Measurements from ENCODE around the gene NEDD4.
A peak's percentile ranks its signal among the peaks of the same experiment; 100 is the strongest.
"Not testable (repeated sequence)": the region's sequence is repeated elsewhere in the genome, so short reads cannot be mapped to it uniquely, and the experiment has no call there.

Gene NEDD4

DNA sequence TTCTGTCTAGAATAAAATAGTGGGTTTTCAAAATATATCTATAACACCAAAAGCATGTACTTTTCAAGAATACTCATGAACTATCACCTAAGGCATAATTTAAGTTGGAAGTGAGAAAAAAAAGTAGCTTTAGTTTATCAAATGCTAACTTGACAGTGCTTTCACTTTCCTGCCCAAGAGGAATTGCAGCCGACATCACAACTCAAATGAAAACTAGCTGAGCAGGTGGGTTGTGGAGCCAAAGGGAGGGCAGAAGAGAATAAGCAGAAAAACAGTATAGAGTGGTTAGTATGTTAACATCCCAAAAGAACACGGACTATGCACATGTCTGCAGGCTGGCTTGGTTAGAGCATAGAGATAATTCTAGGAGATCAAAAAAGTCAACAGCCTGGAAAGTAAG is 120.9 kb downstream of the NEDD4 start:
- Histone ChIP-seq H3K23ac (ENCODE audit: low read length) (no peak overlapping the region), H3K4me2 (ENCODE audit: low read length) (peak overlapping the region; percentile 26), H3K4me1 (ENCODE audit: control insufficient read depth in 1 of 2, insufficient read depth in 2 of 2, low read length in 2 of 2) (peaks cover 0 to 4% of the 10 kb centered on the region in 2 experiments), H3K9me3 (ENCODE audit: insufficient read depth, low read depth, low read length) (no peaks in the 10 kb centered on the region), H3K4me3 (ENCODE audit: low read depth, low read length) (no peak overlapping the region), H4K12ac (ENCODE audit: low read depth, low read length) (no peak overlapping the region), H4K8ac (ENCODE audit: low read depth, low read length) (no peak overlapping the region), H3K4ac (ENCODE audit: low read depth, low read length) (no peak overlapping the region), H4K91ac (ENCODE audit: low read depth, low read length) (no peak overlapping the region), H2BK5ac (ENCODE audit: low read depth, low read length, poor library complexity) (peak overlapping the region; percentile 82), H3K36me3 (ENCODE audit: control insufficient read depth in 1 of 2, insufficient read depth in 2 of 2, low read length in 2 of 2) (no peaks in the 10 kb centered on the region), H2BK120ac (ENCODE audit: insufficient read depth, low read length, poor library complexity) (no peak overlapping the region), H3K27ac (ENCODE audit: low read depth, low read length) (peak overlapping the region; percentile 88), H3K27me3 (ENCODE audit: insufficient read depth, low read length) (no peaks in the 10 kb centered on the region), H3K9ac (ENCODE audit: low read length) (no peak overlapping the region), H3K14ac (ENCODE audit: low read length) (no peak overlapping the region), H3K79me2 (ENCODE audit: control insufficient read depth, insufficient read depth, low read length, poor library complexity) (no peaks in the 10 kb centered on the region), H2BK12ac (ENCODE audit: low read length) (no peak overlapping the region), H3K18ac (ENCODE audit: low read length) (no peak overlapping the region), H3K79me1 (ENCODE audit: low read length) (no peaks in the 10 kb centered on the region), H2AFZ (ENCODE audit: insufficient read depth, low read length, poor library complexity) (no peak overlapping the region), H2AK5ac (ENCODE audit: low read length) (no peak overlapping the region)
- no CpG with 5 or more reads among the region's 2 CpGs for WGBS (ENCODE audit: extremely low coverage, insufficient coverage, insufficient read length)
- no peak for DNase-seq

DNA sequence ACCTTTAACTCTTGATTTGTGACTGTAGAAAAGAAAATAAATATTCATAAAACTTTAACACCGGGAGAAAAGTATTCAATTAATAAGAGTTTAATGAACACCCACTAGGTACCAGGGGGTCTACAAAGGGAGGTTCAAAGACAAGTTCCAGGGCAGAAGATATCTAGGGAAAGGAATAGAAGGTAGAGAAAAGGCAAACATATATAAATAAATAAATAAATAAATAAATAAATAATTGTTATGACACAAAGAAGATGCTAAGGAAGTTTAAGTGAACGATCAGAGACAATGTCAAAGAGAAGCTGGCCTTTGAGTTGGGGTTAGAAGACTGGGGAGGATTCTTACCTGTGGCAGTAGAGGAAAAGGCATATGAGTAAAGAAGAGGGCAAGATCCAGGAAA is 123.8 kb downstream of the NEDD4 start:
- H3K23ac ChIP-seq (ENCODE audit: low read length): no peak overlapping the region
- no peak overlapping the region for H3K27ac ChIP-seq (ENCODE audit: low read depth, low read length)
- WGBS (ENCODE audit: extremely low coverage, insufficient coverage, insufficient read length): no CpG with 5 or more reads among the region's 2 CpGs
- no peak overlapping the region for H4K12ac ChIP-seq (ENCODE audit: low read depth, low read length)
- H3K4ac ChIP-seq (ENCODE audit: low read depth, low read length): no peak overlapping the region
- H2AK5ac ChIP-seq (ENCODE audit: low read length): no peak overlapping the region
- H3K79me1 ChIP-seq (ENCODE audit: low read length): no peaks in the 10 kb centered on the region
- H2AFZ ChIP-seq (ENCODE audit: insufficient read depth, low read length, poor library complexity): no peak overlapping the region
- no peak overlapping the region for H3K4me3 ChIP-seq (ENCODE audit: low read depth, low read length)
- no peaks in the 10 kb centered on the region for H3K36me3 ChIP-seq (ENCODE audit: control insufficient read depth in 1 of 2, insufficient read depth in 2 of 2, low read length in 2 of 2)
- H3K9me3 ChIP-seq (ENCODE audit: insufficient read depth, low read depth, low read length): no peaks in the 10 kb centered on the region
- H2BK12ac ChIP-seq (ENCODE audit: low read length): no peak overlapping the region
- H3K9ac ChIP-seq (ENCODE audit: low read length): no peak overlapping the region
- H4K8ac ChIP-seq (ENCODE audit: low read depth, low read length): no peak overlapping the region
- no peak for DNase-seq
- H3K4me1 ChIP-seq (ENCODE audit: control insufficient read depth in 1 of 2, insufficient read depth in 2 of 2, low read length in 2 of 2): peaks cover 0 to 4% of the 10 kb centered on the region in 2 experiments
- no peak overlapping the region for H2BK5ac ChIP-seq (ENCODE audit: low read depth, low read length, poor library complexity)
- no peaks in the 10 kb centered on the region for H3K79me2 ChIP-seq (ENCODE audit: control insufficient read depth, insufficient read depth, low read length, poor library complexity)
- H2BK120ac ChIP-seq (ENCODE audit: insufficient read depth, low read length, poor library complexity): no peak overlapping the region
- no peaks in the 10 kb centered on the region for H3K27me3 ChIP-seq (ENCODE audit: insufficient read depth, low read length)
- no peak overlapping the region for H3K14ac ChIP-seq (ENCODE audit: low read length)
- H3K4me2 ChIP-seq (ENCODE audit: low read length): no peak overlapping the region
- no peak overlapping the region for H3K18ac ChIP-seq (ENCODE audit: low read length)
- no peak overlapping the region for H4K91ac ChIP-seq (ENCODE audit: low read depth, low read length)

DNA sequence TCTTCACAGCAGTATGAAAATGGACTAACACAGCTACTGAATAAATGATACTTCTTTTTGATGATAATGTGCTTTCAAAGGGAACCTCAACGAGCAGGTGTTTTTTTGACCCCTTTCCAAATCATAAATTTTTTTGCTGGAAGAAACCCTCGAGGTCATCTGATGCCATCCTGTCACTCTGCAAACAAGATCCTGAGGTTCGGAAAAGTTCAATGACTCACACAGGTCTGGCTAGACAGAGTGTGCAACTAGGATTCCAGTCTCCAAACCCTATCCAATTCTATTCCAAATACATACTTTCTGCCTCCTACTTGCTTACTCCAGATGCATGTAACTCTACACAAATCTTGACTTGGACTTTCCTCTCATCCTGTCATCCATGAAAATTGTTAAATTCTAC is 124.7 kb downstream of the NEDD4 start:
- Histone ChIP-seq H2BK5ac (ENCODE audit: low read depth, low read length, poor library complexity) (no peak overlapping the region), H4K8ac (ENCODE audit: low read depth, low read length) (no peak overlapping the region), H3K14ac (ENCODE audit: low read length) (no peak overlapping the region), H2BK12ac (ENCODE audit: low read length) (no peak overlapping the region), H4K12ac (ENCODE audit: low read depth, low read length) (no peak overlapping the region), H3K23ac (ENCODE audit: low read length) (no peak overlapping the region), H2AFZ (ENCODE audit: insufficient read depth, low read length, poor library complexity) (no peak overlapping the region), H3K9me3 (ENCODE audit: insufficient read depth, low read depth, low read length) (no peaks in the 10 kb centered on the region), H3K18ac (ENCODE audit: low read length) (no peak overlapping the region), H3K4me3 (ENCODE audit: low read depth, low read length) (no peak overlapping the region), H4K91ac (ENCODE audit: low read depth, low read length) (no peak overlapping the region), H3K4me2 (ENCODE audit: low read length) (no peak overlapping the region), H2BK120ac (ENCODE audit: insufficient read depth, low read length, poor library complexity) (no peak overlapping the region), H3K79me2 (ENCODE audit: control insufficient read depth, insufficient read depth, low read length, poor library complexity) (no peaks in the 10 kb centered on the region), H3K9ac (ENCODE audit: low read length) (no peak overlapping the region), H2AK5ac (ENCODE audit: low read length) (no peak overlapping the region), H3K27me3 (ENCODE audit: insufficient read depth, low read length) (no peaks in the 10 kb centered on the region), H3K27ac (ENCODE audit: low read depth, low read length) (peak overlapping the region; percentile 34), H3K4ac (ENCODE audit: low read depth, low read length) (no peak overlapping the region), H3K4me1 (ENCODE audit: control insufficient read depth in 1 of 2, insufficient read depth in 2 of 2, low read length in 2 of 2) (peaks cover 0 to 4% of the 10 kb centered on the region in 2 experiments), H3K36me3 (ENCODE audit: control insufficient read depth in 1 of 2, insufficient read depth in 2 of 2, low read length in 2 of 2) (no peaks in the 10 kb centered on the region), H3K79me1 (ENCODE audit: low read length) (no peaks in the 10 kb centered on the region)
- no CpG with 5 or more reads among the region's 3 CpGs for WGBS (ENCODE audit: extremely low coverage, insufficient coverage, insufficient read length)
- peak in 1 of 2 donors; percentile 5 for DNase-seq

DNA sequence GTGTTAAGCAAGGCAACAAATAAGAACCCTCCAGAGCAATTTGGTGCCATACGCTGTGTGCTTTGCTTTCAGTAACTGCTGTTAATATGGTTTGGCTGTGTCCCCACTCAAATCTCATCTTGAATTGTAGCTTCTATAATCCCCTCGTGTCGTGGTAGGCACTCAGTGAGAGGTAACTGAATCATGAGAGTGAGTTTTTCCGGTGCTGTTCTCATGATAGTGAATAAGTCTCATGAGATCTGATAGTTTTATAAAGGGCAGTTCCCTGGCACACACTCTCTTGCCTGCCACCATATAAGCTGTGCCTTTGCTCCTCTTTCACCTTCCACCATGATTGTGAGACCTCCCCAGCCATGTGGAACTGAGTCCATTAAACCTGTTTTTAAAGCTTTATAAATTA is 125.1 kb downstream of the NEDD4 start:
- H2BK5ac ChIP-seq (ENCODE audit: low read depth, low read length, poor library complexity); H3K18ac ChIP-seq (ENCODE audit: low read length); H3K36me3 ChIP-seq (ENCODE audit: control insufficient read depth in 1 of 2, insufficient read depth in 2 of 2, low read length in 2 of 2); H3K14ac ChIP-seq (ENCODE audit: low read length); H3K4me3 ChIP-seq (ENCODE audit: low read depth, low read length); H3K9me3 ChIP-seq (ENCODE audit: insufficient read depth, low read depth, low read length); H2BK12ac ChIP-seq (ENCODE audit: low read length); H3K79me1 ChIP-seq (ENCODE audit: low read length); H4K12ac ChIP-seq (ENCODE audit: low read depth, low read length); H2BK120ac ChIP-seq (ENCODE audit: insufficient read depth, low read length, poor library complexity); H2AFZ ChIP-seq (ENCODE audit: insufficient read depth, low read length, poor library complexity); H3K23ac ChIP-seq (ENCODE audit: low read length); H2AK5ac ChIP-seq (ENCODE audit: low read length); DNase-seq; H3K79me2 ChIP-seq (ENCODE audit: control insufficient read depth, insufficient read depth, low read length, poor library complexity); H4K8ac ChIP-seq (ENCODE audit: low read depth, low read length); H3K27ac ChIP-seq (ENCODE audit: low read depth, low read length); H4K91ac ChIP-seq (ENCODE audit: low read depth, low read length); H3K4me2 ChIP-seq (ENCODE audit: low read length); H3K4me1 ChIP-seq (ENCODE audit: control insufficient read depth in 1 of 2, insufficient read depth in 2 of 2, low read length in 2 of 2); H3K9ac ChIP-seq (ENCODE audit: low read length); H3K4ac ChIP-seq (ENCODE audit: low read depth, low read length); H3K27me3 ChIP-seq (ENCODE audit: insufficient read depth, low read length): not testable (repeated sequence)
- no CpG with 5 or more reads among the region's 4 CpGs for WGBS (ENCODE audit: extremely low coverage, insufficient coverage, insufficient read length)
